ENCODE results near the gene MYDGF. TPM values are rescaled to one million over a fixed set of nuclear protein-coding genes. Genes with fewer than 3 reads are reported as not detected.
A peak's percentile ranks its signal among the peaks of the same experiment; 100 is the strongest.

The MYDGF gene
- total RNA-seq, 2 experiments from 2014 or later = 73.3 to 77.3 TPM

GRCh38 chr19:4676955-4677731 is 7.0 kb upstream of the MYDGF start:
- DNase-seq (ENCODE audit: low spot score) = peak; percentile 72
- Histone ChIP-seq H3K9me3 (ENCODE audit: low read length) (no peaks in the 10 kb centered on the region), H3K4me2 (ENCODE audit: low read length) (no peak overlapping the region), H4K20me1 (ENCODE audit: insufficient read depth, low read length) (no peaks in the 10 kb centered on the region), H3K79me2 (ENCODE audit: insufficient read depth, low read depth, low read length) (no peaks in the 10 kb centered on the region), H3K36me3 (ENCODE audit: insufficient read depth, low read length) (peaks cover 25% of the 10 kb centered on the region), H2AFZ (ENCODE audit: low read length) (no peak overlapping the region), H3K4me3 (ENCODE audit: low read depth, low read length, poor library complexity, severe bottlenecking) (no peak overlapping the region), H3K4me1 (ENCODE audit: insufficient read depth, low read length, poor library complexity, severe bottlenecking) (no peaks in the 10 kb centered on the region), H3K27ac (ENCODE audit: low read depth, low read length, poor library complexity, severe bottlenecking) (no peak overlapping the region), H3K9me2 (ENCODE audit: insufficient read depth, low read length) (no peaks in the 10 kb centered on the region)
- BruUV-seq (replicated peaks) = no TSS peak
- intact Hi-C loops (cut with micrococcal nuclease; ENCODE audit: unreplicated experiment) = no loop called here
- POLR2A ChIA-PET = no interaction called here
- peak; percentile 79 for TF ChIP-seq CTCF (conservative IDR thresholded peaks at IDR 0.05; ENCODE audit: low read length)
- TF ChIP-seq EZH2phosphoT487 (IDR thresholded peaks at IDR 0.05; ENCODE audit: borderline replicate concordance, low read depth, low read length) = no peak
- CTCF ChIA-PET (ENCODE audit: unreplicated experiment) = no interaction called here

- Histone ChIP-seq H3K4me2 (ENCODE audit: low read length) (no peak overlapping the region), H2AFZ (ENCODE audit: low read length) (no peak overlapping the region), H4K20me1 (ENCODE audit: insufficient read depth, low read length) (no peaks in the 10 kb centered on the region), H3K79me2 (ENCODE audit: insufficient read depth, low read depth, low read length) (no peaks in the 10 kb centered on the region), H3K4me1 (ENCODE audit: insufficient read depth, low read length, poor library complexity, severe bottlenecking) (no peaks in the 10 kb centered on the region), H3K9me3 (ENCODE audit: low read length) (no peaks in the 10 kb centered on the region), H3K27ac (ENCODE audit: low read depth, low read length, poor library complexity, severe bottlenecking) (no peak overlapping the region), H3K4me3 (ENCODE audit: low read depth, low read length, poor library complexity, severe bottlenecking) (no peak overlapping the region), H3K36me3 (ENCODE audit: insufficient read depth, low read length) (peaks cover 25% of the 10 kb centered on the region), H3K9me2 (ENCODE audit: insufficient read depth, low read length) (no peaks in the 10 kb centered on the region)
- TSS peak; percentile 97 for BruUV-seq (replicated peaks)
- no peak for DNase-seq (ENCODE audit: low spot score)
- TF ChIP-seq CTCF (conservative IDR thresholded peaks at IDR 0.05; ENCODE audit: low read length) = no peak
- ChIA-PET POLR2A (no interaction called here), CTCF (ENCODE audit: unreplicated experiment) (no interaction called here)
- intact Hi-C loops (cut with micrococcal nuclease; ENCODE audit: unreplicated experiment) = no loop called here
These were observed 5.2 kb upstream of the MYDGF start for GRCh38 chr19:4675346-4675745.

- Histone ChIP-seq H3K9me3 (ENCODE audit: low read length) (no peaks in the 10 kb centered on the region), H3K4me1 (ENCODE audit: insufficient read depth, low read length, poor library complexity, severe bottlenecking) (peaks cover 7% of the 10 kb centered on the region), H3K79me2 (ENCODE audit: insufficient read depth, low read depth, low read length) (peaks cover 12% of the 10 kb centered on the region), H3K9me2 (ENCODE audit: insufficient read depth, low read length) (no peaks in the 10 kb centered on the region), H4K20me1 (ENCODE audit: insufficient read depth, low read length) (no peaks in the 10 kb centered on the region), H3K36me3 (ENCODE audit: insufficient read depth, low read length) (peaks cover 20% of the 10 kb centered on the region), H2AFZ (ENCODE audit: low read length) (no peak overlapping the region), H3K4me3 (ENCODE audit: low read depth, low read length, poor library complexity, severe bottlenecking) (no peak overlapping the region), H3K27ac (ENCODE audit: low read depth, low read length, poor library complexity, severe bottlenecking) (no peak overlapping the region), H3K4me2 (ENCODE audit: low read length) (no peak overlapping the region)
- POLR2A ChIA-PET = interaction anchor here (0.7 kb wide), 1 partner anchor 320 kb away, joined by 6 read pairs; no protein-coding TSS in a partner anchor
- no peak for DNase-seq (ENCODE audit: low spot score)
- intact Hi-C loops (cut with micrococcal nuclease; ENCODE audit: unreplicated experiment) = no loop called here
- BruUV-seq (replicated peaks) = no TSS peak
- TF ChIP-seq CTCF (conservative IDR thresholded peaks at IDR 0.05; ENCODE audit: low read length) (no peak), EZH2phosphoT487 (IDR thresholded peaks at IDR 0.05; ENCODE audit: borderline replicate concordance, low read depth, low read length) (no peak)
- CTCF ChIA-PET (ENCODE audit: unreplicated experiment) = no interaction called here
These were observed 3.6 kb upstream of the MYDGF start for GRCh38 chr19:4673726-4674125.
